HG03139 (cell line): ENCODE data around the gene PCDHB5.
"Not testable (repeated sequence)": the region's sequence is repeated elsewhere in the genome, so short reads cannot be mapped to it uniquely, and the experiment has no call there.

Source experiments
- ATAC-seq: cut with Tn5 transposase; IDR thresholded peaks from one replicate; pipeline ENCODE4 v1.9.1; 2021; ENCODE audit not compliant: unreplicated experiment

PCDHB5 gene

DNA sequence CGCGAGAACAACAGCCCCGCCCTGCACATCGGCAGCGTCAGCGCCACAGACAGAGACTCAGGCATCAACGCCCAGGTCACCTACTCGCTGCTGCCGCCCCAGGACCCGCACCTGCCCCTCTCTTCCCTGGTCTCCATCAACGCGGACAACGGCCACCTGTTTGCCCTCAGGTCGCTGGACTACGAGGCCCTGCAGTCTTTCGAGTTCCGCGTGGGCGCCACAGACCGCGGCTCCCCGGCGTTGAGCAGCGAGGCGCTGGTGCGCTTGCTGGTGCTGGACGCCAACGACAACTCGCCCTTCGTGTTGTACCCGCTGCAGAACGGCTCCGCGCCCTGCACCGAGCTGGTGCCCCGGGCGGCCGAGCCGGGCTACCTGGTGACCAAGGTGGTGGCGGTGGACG, 16.6 kb downstream of the PCDHB5 start:
- not testable (repeated sequence) for ATAC-seq

- ATAC-seq = not testable (repeated sequence)
These were observed 17.1 kb downstream of the PCDHB5 start for GRCh38 chr5:141152096-141152495.

DNA sequence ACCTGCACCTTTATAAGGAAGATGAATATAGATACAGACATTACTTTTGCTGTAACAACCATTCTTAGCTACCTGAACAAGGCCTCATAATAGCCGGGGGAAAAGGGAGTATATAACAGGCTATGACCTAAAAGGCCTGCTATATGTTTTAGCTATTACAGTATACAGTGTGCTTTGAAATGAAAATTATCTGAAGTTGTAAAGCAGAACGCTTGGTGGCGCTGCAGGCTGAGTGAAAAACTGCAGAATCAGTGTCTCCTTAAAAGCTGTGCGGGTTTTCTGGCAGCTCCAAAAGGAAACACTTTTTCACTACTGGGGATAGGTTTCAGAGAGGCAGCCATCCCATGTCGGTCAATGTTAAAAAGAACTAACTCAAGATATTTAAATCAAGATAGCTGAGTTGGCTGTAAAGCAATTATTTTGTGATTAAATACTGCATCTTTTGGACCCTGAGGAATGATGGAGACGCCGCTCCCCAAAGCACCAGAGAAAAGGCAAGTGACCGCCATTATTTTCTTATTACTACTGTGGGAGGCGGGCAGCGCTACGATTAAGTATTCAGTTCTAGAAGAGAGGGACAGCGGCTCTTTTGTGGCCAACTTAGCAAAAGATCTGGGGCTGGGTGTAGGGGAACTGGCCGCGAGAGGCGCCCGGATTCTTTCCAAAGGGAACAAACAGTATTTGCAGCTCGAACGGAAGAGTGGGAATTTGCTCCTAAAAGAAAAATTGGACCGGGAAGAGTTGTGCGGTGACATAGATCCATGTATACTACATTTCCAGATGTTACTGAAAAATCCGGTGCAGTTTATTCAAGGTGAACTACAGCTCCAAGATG, 20.8 kb downstream of the PCDHB5 start:
- ATAC-seq = no peak

- not testable (repeated sequence) for ATAC-seq
These were observed 22.4 kb downstream of the PCDHB5 start for GRCh38 chr5:141157356-141157755.

GRCh38 chr5:141157901-141158300, 22.9 kb downstream of the PCDHB5 start:
- ATAC-seq = not testable (repeated sequence)

DNA sequence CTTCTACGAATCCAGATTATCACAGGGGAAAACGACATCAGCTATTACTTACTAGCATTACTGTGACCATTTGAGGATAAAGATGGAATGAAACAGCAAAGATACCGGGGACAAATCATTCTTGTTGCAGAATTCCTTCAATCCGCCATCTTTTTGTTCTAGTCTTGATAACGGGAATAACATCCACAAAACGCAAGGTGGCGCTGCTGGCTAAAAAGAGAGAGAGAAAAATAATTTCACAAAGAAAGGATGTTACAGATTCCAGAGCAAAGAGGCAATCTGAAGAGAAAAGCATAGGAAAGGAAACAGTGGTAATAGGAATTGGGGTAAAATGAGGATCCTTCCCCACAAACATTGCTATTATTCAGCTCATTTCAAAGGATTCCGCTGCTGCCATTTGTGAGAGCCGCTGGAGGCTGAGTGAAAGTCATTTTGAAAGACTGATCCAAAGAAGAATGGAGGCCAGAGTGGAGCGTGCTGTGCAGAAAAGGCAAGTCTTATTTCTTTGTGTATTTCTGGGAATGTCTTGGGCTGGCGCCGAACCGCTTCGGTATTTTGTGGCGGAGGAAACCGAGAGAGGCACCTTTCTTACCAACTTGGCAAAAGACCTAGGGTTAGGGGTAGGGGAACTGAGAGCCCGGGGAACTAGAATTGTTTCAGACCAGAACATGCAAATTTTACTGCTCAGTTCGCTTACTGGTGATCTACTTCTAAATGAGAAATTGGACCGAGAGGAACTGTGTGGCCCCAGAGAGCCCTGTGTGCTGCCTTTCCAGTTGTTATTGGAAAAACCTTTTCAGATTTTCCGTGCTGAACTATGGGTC, 37.6 kb downstream of the PCDHB5 start, which contains the start of gene PCDHB7:
Gene PCDHB7 (plus strand): TSS at position 264 of the 824 bp plus-strand sequence. CDS start 192 bp downstream, at position 456.
- no peak for ATAC-seq

DNA sequence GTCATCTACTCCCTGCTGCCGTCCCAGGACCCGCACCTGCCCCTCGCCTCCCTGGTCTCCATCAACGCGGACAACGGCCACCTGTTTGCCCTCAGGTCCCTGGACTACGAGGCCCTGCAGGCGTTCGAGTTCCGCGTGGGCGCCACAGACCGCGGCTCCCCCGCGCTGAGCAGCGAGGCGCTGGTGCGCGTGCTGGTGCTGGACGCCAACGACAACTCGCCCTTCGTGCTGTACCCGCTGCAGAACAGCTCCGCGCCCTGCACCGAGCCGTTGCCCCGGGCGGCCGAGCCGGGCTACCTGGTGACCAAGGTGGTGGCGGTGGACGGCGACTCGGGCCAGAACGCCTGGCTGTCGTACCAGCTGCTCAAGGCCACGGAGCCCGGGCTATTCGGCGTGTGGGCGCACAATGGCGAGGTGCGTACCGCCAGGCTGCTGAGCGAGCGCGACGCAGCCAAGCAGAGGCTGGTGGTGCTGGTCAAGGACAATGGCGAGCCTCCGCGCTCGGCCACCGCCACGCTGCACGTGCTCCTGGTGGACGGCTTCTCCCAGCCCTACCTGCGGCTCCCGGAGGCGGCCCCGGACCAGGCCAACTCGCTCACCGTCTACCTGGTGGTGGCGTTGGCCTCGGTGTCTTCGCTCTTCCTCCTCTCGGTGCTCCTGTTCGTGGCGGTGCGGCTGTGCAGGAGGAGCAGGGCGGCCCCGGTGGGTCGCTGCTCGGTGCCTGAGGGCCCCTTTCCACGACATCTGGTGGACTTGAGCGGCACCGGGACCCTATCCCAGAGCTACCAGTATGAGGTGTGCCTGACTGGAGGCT, 39.5 kb downstream of the PCDHB5 start:
- ATAC-seq = not testable (repeated sequence)

GRCh38 chr5:141175933-141176332, 40.9 kb downstream of the PCDHB5 start:
- ATAC-seq = no peak

DNA sequence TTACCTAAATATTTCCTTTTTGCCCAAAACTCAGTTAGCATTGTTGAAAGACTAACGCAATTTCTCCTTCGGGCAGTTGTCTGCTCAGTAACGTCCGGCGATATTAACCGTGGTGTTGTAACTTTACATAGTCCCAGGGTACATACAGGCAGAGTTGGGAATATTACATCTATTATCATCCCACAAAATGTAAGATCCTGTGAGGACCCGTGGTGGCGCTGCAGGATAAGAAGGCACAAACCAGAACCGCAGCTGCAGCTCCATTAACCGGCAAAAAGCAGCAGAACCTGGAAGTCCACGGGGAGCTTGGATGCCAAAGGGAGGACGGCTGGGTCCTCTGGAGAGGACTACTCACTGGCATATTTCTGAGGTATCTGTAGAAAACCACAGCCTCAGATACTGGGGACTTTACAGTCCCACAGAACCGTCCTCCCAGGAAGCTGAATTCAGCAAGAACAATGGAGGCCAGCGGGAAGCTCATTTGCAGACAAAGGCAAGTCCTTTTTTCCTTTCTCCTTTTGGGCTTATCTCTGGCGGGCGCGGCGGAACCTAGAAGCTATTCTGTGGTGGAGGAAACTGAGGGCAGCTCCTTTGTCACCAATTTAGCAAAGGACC, 42.7 kb downstream of the PCDHB5 start, which contains the start of gene PCDHB8:
Gene PCDHB8 (plus strand): TSS at position 214 of the 615 bp plus-strand sequence. CDS start 245 bp downstream, at position 459.
- not testable (repeated sequence) for ATAC-seq

DNA sequence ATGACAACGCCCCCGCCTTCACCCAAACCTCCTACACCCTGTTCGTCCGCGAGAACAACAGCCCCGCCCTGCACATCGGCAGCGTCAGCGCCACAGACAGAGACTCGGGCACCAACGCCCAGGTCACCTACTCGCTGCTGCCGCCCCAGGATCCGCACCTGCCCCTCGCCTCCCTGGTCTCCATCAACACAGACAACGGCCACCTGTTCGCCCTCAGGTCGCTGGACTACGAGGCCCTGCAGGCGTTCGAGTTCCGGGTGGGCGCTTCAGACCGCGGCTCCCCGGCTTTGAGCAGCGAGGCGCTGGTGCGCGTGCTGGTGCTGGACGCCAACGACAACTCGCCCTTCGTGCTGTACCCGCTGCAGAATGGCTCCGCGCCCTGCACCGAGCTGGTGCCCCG, 44.4 kb downstream of the PCDHB5 start:
- ATAC-seq = not testable (repeated sequence)

DNA sequence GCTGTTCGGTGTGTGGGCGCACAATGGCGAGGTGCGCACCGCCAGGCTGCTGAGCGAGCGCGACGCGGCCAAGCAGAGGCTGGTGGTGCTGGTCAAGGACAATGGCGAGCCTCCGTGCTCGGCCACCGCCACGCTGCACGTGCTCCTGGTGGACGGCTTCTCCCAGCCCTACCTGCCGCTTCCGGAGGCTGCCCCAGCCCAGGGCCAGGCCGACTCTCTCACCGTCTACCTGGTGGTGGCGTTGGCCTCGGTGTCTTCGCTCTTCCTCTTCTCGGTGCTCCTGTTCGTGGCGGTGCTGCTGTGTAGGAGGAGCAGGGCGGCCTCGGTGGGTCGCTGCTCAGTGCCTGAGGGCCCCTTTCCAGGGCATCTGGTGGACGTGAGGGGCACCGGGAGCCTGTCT, 44.9 kb downstream of the PCDHB5 start:
- not testable (repeated sequence) for ATAC-seq

GRCh38 chr5:141180313-141180712, 45.3 kb downstream of the PCDHB5 start:
- ATAC-seq = no peak

- no peak for ATAC-seq
These were observed 47.2 kb downstream of the PCDHB5 start, which contains the start of gene PCDHB16 for GRCh38 chr5:141182248-141182647. Gene PCDHB16, plus strand, starts transcription at chr5:141182387. Its CDS starts 173 bp downstream, at chr5:141182560.

DNA sequence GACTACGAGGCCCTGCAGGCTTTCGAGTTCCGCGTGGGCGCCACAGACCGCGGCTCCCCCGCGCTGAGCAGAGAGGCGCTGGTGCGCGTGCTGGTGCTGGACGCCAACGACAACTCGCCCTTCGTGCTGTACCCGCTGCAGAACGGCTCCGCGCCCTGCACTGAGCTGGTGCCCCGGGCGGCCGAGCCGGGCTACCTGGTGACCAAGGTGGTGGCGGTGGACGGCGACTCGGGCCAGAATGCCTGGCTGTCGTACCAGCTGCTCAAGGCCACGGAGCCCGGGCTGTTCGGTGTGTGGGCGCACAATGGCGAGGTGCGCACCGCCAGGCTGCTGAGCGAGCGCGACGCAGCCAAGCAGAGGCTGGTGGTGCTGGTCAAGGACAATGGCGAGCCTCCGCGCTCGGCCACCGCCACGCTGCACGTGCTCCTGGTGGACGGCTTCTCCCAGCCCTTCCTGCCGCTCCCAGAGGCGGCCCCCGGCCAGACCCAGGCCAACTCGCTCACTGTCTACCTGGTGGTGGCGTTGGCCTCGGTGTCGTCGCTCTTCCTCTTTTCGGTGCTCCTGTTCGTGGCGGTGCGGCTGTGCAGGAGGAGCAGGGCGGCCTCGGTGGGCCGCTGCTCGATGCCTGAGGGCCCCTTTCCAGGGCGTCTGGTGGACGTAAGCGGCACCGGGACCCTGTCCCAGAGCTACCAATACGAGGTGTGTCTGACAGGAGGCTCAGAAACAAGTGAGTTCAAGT, 49.3 kb downstream of the PCDHB5 start:
- not testable (repeated sequence) for ATAC-seq

- ATAC-seq = no peak
These were observed 52.0 kb downstream of the PCDHB5 start, which contains the start of gene PCDHB9 for GRCh38 chr5:141186897-141187512. Gene PCDHB9, plus strand, starts transcription at chr5:141187161. Its CDS starts 158 bp downstream, at chr5:141187319.
